Right lobe of liver (tissue), 6 donors: ENCODE results near the gene PPP1R1B. TPM values are rescaled to one million over a fixed set of nuclear protein-coding genes. Genes with fewer than 3 reads are reported as not detected.

Experiments
- ATAC-seq, 4 donors: fragments of 200-7000 bp; cut with Tn5 transposase; one replicate each; pipeline ENCODE4 v1.9.1; 2020; ENCODE audit warnings: mild to moderate bottlenecking in 4 of 4, moderate library complexity in 4 of 4
- DNase-seq, 3 donors: peaks; one replicate each; pipeline ENCODE4 v3.0.0-alpha.2; 2020
- H3K27ac ChIP-seq, 3 donors: fragments of 200-600 bp; one replicate each; pipeline ENCODE4 v1.8.0; 2022
- H3K27me3 ChIP-seq, 2 donors: fragments of 200-600 bp; one replicate each; pipeline ENCODE4 v1.8.0; 2022
- H3K36me3 ChIP-seq, 4 donors: fragments of 200-600 bp; sonication (generic) in 1 of 4; one replicate each; pipeline versions ENCODE4 v1.5.1 to v1.8.0; 2017 to 2022; ENCODE audit warnings: control low read depth in 1 of 4
- H3K4me1 ChIP-seq, 4 donors: fragments of 200-600 bp; sonication (generic) in 1 of 4; one replicate each; pipeline versions ENCODE4 v1.5.1 to v1.8.0; 2017 to 2022; ENCODE audit warnings: control low read depth in 1 of 4
- H3K4me3 ChIP-seq, 3 donors: fragments of 200-600 bp; one replicate each; pipeline ENCODE4 v1.8.0; 2022
- H3K9me3 ChIP-seq, 4 donors: fragments of 200-600 bp; sonication (generic) in 1 of 4; one replicate each; pipeline versions ENCODE4 v1.5.1 to v1.8.0; 2017 to 2022; ENCODE audit warnings: control low read depth in 1 of 4
- CTCF ChIP-seq, 4 donors: fragments of 200-600 bp in 3 of 4; fragments of 450-650 bp in 1 of 4; IDR thresholded peaks; one replicate each; pipeline versions ENCODE4 v1.5.1 to v1.8.0; 2016 to 2022; ENCODE audit warnings: antibody characterized with exemption in 4 of 4, mild to moderate bottlenecking in 2 of 4
- POLR2A ChIP-seq: fragments of 450-650 bp; IDR thresholded peaks from one replicate; pipeline ENCODE4 v1.6.1; 2017; ENCODE audit warnings: antibody characterized with exemption, mild to moderate bottlenecking
- WGBS: methylation state at CpG from one replicate; pipeline ENCODE4 v1.1.6; 2018; ENCODE audit warnings: low coverage, low lambda C conversion rate; ENCODE audit not compliant: insufficient coverage; ENCODE audit errors: missing lambda C conversion rate; 5-methylcytosine and 5-hydroxymethylcytosine counted together
- intact Hi-C, 2 donors: fragments of 100-400 bp; cut with DNase I; formaldehyde crosslinking; loops; one replicate each; pipeline versions ENCODE4 v1.11.2 to v1.14.1; 2022
- total RNA-seq, 6 experiments: library from RNA; depleted of rRNA in 2 of 6; stranded (reverse); fragments of >200 nt in 2 of 6; fragmentation: NEBNext Ultra II Directional in 3 of 6; extraction: Animal tissue kit (Norgen Biotek cat#: 25700) in 3 of 6; gene quantifications; one replicate each; pipeline versions ENCODE4 v1.1.0 to v1.2.4, GENCODE V29; 2016 to 2023
- donor health status: DM: no; HTN: yes; CAD: no.
- donor health status: DM: no; HTN: no; CAD: no.
- donor health status: DM: no; HTN: no; CAD: no.
- donor health status: DM: no; HTN: yes; CAD: no.
- donor health status: DM: no; HTN: yes; CAD: no.

The PPP1R1B gene
- total RNA-seq, 6 experiments from 2014 or later, result 0.46 TPM; not detected in 5

- no peak for TF ChIP-seq CTCF (IDR thresholded peaks at IDR 0.05)
- no peak for TF ChIP-seq POLR2A
- Histone ChIP-seq H3K27ac (no peak within 1 kb of the TSS), H3K4me1 (peaks cover 0 to 45% (median 22%) of the 10 kb centered on the region in 4 donors), H3K9me3 (no peaks in the 10 kb centered on the region), H3K36me3 (no peaks in the 10 kb centered on the region), H3K27me3 (peaks cover 0 to 4% of the 10 kb centered on the region in 2 donors), H3K4me3 (no peak within 1 kb of the TSS)
- intact Hi-C loops, result no loop called here
- 45% methylated on average over 10 of the region's 15 CpGs for WGBS
- DNase-seq, result no peak
- no peak for ATAC-seq
These were observed 38.1 kb downstream of the PPP1R1B start, which contains the start of gene TCAP for GRCh38 chr17:39664581-39665561. TSS of gene TCAP (plus strand) at chr17:39665349. CDS start at chr17:39665360, 11 bp downstream.

- Histone ChIP-seq H3K27ac (no peak overlapping the region), H3K4me1 (peaks cover 0 to 45% (median 22%) of the 10 kb centered on the region in 4 donors), H3K4me3 (no peak overlapping the region), H3K36me3 (no peaks in the 10 kb centered on the region), H3K27me3 (peaks cover 0 to 4% of the 10 kb centered on the region in 2 donors), H3K9me3 (no peaks in the 10 kb centered on the region)
- 0% methylated on average over 1 of the region's 17 CpGs for WGBS
- intact Hi-C loops, result no loop called here
- ATAC-seq (peak; percentile 3 to 22 (median 12)), DNase-seq (no peak)
- TF ChIP-seq CTCF (IDR thresholded peaks at IDR 0.05), result peak in 2 of 4 donors; percentile 4 to 5
- TF ChIP-seq POLR2A, result no peak
These were observed 39.0 kb downstream of the PPP1R1B start for GRCh38 chr17:39665642-39666224.

- H3K27me3 ChIP-seq, result peaks cover 0 to 4% of the 10 kb centered on the region in 2 donors
- H3K4me3 ChIP-seq, result no peak overlapping the region
- WGBS, result 0% methylated on average over 1 of the region's 2 CpGs
- DNase-seq, result no peak
- no peak for TF ChIP-seq POLR2A
- TF ChIP-seq CTCF (IDR thresholded peaks at IDR 0.05), result no peak
- H3K27ac ChIP-seq, result no peak overlapping the region
- H3K4me1 ChIP-seq, result peaks cover 0 to 45% (median 22%) of the 10 kb centered on the region in 4 donors
- ATAC-seq, result no peak
- H3K9me3 ChIP-seq, result no peaks in the 10 kb centered on the region
- no peaks in the 10 kb centered on the region for H3K36me3 ChIP-seq
- intact Hi-C loops, result no loop called here
These were observed 39.5 kb downstream of the PPP1R1B start for GRCh38 chr17:39666231-39666600.

GRCh38 chr17:39666601-39667261 is 40.0 kb downstream of the PPP1R1B start:
- H3K9me3 ChIP-seq, result no peaks in the 10 kb centered on the region
- H3K27ac ChIP-seq, result no peak overlapping the region
- intact Hi-C loops, result no loop called here
- DNase-seq, result peak; percentile 72 to 95 (median 93)
- no peak for TF ChIP-seq POLR2A
- TF ChIP-seq CTCF (IDR thresholded peaks at IDR 0.05), result no peak
- H3K27me3 ChIP-seq, result peaks cover 0 to 4% of the 10 kb centered on the region in 2 donors
- H3K36me3 ChIP-seq, result no peaks in the 10 kb centered on the region
- WGBS, result 10% methylated on average over 6 of the region's 11 CpGs
- peaks cover 0 to 45% (median 22%) of the 10 kb centered on the region in 4 donors for H3K4me1 ChIP-seq
- ATAC-seq, result peak; percentile 61 to 84 (median 74)
- H3K4me3 ChIP-seq, result no peak overlapping the region
